Measurements from ENCODE around the gene NFAT5.
"Not testable (repeated sequence)": the region's sequence is repeated elsewhere in the genome, so short reads cannot be mapped to it uniquely, and the experiment has no call there.

DNA sequence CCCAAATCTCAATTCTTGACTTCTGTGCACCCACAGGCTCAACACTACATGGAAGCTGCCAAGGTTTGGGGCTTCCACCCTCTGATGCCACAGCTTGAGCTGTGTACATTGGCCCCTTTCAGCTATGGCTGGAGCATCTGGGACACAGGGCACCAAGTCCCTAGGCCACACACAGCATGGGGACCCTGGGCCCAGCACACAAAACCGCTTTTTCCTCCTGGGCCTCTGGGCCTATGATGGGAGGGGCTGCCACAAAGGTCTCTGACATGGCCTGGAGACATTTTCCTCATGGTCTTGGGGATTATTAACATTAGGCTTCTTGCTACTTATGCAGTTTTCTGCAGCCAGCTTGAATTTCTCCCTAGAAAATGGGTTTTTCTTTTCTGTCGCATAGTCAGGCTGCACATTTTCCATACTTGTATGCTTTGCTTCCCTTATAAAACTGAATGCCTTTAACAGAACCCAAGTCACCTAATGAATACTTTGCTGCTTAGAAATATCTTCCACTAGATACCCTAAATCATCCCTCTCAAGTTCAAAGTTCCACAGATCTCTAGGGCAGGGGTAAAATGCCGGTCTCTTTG is 70.9 kb downstream of the NFAT5 start:
- TF ChIP-seq MAZ (IDR thresholded peaks at IDR 0.05; ENCODE audit: borderline replicate concordance, low read depth, low read length); BHLHE40 (IDR thresholded peaks at IDR 0.05; ENCODE audit: low read depth, low read length); JUNB (IDR thresholded peaks at IDR 0.05); KDM1A (IDR thresholded peaks at IDR 0.05; ENCODE audit: low read depth): not testable (repeated sequence)
- TF ChIP-seq, protein P1, sequence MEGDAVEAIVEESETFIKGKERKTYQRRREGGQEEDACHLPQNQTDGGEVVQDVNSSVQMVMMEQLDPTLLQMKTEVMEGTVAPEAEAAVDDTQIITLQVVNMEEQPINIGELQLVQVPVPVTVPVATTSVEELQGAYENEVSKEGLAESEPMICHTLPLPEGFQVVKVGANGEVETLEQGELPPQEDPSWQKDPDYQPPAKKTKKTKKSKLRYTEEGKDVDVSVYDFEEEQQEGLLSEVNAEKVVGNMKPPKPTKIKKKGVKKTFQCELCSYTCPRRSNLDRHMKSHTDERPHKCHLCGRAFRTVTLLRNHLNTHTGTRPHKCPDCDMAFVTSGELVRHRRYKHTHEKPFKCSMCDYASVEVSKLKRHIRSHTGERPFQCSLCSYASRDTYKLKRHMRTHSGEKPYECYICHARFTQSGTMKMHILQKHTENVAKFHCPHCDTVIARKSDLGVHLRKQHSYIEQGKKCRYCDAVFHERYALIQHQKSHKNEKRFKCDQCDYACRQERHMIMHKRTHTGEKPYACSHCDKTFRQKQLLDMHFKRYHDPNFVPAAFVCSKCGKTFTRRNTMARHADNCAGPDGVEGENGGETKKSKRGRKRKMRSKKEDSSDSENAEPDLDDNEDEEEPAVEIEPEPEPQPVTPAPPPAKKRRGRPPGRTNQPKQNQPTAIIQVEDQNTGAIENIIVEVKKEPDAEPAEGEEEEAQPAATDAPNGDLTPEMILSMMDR (IDR thresholded peaks at IDR 0.05): not testable (repeated sequence)
